Inflammatory macrophage treated with lipopolysaccharide for 4 hours (primary cell): ENCODE measurements around the gene TBCK.
A peak's percentile ranks its signal among the peaks of the same experiment; 100 is the strongest.
"Not testable (repeated sequence)": the region's sequence is repeated elsewhere in the genome, so short reads cannot be mapped to it uniquely, and the experiment has no call there.

Source experiments
- DNase-seq: peaks from one replicate; pipeline ENCODE4 v3.0.0-alpha.2; 2020

The TBCK gene

DNA sequence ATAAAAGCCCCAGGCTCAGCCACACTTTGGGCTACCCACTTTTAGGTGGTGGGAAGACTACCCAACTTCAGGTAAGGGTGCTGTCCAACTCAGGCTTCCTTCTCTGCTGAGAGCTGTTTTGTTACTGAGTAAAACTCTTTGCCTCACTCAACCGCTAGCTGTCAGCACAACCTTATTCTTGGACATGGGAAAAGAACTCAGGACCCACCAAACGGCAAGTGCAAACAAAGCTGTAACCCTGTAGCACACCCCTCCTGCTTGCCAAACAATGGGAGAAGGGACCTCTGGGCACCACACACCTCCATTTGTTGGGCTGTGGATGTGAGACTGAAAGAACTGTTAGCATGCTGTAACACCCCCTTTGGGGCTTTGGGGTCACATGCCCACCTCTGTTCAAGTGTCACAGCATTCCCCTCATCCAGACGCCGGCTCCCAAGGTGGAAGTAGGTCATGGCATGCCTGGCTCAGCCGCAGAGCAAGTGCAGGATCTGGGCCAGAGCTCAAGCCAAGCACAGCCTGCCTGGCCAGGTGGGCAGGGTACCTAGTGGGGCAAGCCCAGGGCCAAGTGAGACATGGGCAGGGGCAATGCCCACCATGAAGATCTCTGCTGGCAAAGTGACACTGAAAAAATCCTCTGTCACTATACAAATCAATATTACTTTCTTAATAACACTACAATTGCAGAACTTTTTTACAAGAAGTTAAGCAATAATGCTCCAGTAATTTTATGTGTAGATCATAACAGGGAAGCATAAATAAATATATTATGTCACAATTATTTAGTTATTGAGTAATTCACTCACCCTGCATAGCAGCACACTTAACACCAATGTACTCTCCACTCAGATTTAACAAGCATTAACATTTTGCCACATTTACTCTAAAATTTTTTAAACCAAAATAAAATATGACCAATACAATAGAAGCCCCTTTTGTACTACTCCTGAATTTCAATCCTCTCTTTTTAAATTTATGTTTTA lies 107.2 kb downstream of the TBCK start:
- peak; percentile 0 for DNase-seq

DNA sequence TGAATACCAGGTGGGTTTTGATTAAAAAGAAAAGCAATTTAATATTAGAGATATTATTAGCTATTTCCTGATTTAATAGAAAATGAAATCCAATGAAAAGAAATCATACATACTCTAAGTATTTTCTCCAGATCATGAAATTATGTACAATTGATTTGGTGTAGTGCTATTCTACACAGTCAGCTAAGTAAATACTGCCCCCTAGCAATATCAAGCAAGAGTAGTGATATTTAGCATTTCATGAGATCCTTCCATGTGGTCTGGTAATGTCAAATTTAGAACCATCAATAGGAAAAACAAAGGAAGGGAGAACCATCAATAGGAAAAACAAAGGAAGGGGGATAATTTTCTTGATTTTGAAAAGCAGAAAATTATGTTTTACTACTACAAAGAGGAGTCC lies 114.6 kb downstream of the TBCK start:
- peak; percentile 2 for DNase-seq

DNA sequence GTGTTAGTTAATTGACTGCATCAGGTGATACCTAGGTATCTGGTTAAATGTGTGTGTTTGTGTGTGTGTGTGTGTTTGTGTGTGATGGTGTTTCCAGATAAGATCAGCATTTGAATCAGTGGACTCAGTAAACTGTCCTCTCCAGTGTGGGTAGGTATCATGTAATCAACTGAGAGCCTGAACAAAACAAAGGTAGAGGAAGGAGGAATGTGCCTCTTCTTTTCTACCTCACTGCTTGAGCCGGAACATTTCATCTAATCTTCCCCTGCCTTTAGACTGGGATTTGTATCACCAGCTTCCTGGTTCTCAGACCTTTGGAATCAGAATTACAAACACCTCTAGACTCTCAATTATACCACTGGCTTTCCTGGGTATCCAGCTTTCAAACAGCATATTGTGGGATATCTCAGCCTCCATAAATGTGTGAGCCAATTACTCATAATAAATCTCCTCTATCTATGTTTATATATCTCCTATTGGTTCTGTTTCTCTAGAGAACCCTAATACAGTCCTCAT lies 120.5 kb downstream of the TBCK start:
- DNase-seq, result no peak

DNA sequence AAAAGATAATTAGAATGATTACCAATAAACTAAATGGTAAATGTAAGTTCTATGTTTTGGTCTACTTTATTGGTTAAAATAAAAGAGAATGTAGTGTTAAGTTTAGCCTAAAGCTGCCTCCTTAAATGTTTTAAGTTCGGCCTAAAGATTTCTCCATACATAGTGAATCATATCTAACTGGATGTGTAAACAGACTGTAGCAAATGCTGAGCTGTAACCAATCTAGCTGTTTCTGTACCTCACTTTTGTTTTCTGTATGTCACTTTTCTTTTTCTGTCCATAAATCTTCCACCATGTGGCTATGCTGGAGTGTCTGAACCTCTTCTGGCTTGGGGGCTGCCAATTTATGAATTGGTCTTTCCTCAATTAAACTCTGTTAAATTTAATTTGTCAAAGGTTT lies 121.2 kb downstream of the TBCK start:
- DNase-seq, result no peak

DNA sequence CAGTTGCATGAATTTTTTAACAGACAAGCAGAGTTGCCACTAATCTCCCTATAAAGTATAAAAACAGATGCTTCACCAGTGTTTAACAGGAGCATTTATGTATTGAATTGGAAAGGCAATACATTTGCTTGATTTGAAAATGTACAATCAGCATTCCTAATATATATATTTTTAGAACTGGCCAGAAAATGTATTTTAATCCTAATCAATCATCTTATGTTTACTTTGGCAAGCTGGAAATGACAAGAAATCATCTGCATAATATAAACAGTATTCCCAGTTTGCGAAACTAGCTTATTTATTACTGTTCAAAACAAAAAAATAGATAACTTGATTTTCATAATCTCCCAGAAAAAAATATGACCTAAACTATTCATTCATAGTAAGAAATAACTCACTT lies 123.9 kb downstream of the TBCK start:
- DNase-seq, result no peak

DNA sequence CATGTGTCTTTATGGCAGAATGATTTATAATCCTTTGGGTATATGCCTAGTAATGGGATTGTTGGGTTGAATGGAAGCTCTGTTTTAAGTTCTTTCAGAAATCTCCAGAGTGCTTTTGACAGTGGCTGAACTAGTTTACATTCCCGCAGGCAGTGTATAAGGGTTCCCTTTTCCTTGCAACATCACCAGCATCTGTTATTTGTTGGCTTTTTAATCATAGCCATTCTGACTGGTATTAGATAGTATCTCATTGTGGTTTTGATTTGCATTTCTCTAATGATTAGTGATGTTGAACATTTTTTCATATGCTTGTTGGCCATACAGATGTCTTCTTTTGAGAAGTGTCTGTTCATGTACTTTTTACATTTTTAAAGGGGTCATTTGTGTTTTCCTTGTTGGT lies 129.8 kb downstream of the TBCK start:
- no peak for DNase-seq

DNA sequence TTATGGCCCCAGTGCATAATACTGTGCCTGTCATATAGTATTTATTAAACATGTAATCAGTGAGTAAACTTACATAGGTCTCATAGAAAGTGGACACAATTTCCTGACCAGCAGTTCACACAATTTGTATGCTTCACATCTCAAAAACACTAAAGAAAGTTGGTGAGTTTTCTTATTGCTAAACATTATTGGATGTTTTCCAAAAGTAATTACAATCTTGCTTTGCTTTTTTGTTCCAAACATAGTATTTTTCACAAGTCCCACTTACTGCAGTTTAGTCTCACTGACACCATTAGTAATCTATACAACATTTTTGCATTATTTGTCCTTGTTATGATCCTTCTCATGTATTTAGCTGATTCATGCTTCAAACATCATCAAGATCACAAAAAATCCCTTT lies 132.5 kb downstream of the TBCK start:
- DNase-seq, result no peak

DNA sequence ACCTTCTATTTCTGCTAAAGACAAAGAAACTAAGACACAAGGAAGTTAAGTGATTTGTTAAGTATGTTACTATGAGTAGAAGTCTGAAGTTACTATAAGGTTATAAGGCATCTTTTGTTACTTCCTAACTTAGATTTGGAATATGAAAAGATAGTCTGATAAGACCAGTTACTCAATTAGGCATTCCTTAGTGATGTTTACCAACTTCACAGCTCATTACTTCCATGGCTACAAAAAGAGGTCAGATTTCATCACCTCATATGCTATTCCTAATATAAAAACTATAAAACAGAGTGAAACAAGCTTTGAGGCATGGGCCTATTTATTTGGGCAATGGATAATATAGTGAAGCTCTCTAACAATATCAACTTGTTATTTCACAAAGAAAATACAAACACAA lies 143.1 kb downstream of the TBCK start:
- DNase-seq, result no peak

DNA sequence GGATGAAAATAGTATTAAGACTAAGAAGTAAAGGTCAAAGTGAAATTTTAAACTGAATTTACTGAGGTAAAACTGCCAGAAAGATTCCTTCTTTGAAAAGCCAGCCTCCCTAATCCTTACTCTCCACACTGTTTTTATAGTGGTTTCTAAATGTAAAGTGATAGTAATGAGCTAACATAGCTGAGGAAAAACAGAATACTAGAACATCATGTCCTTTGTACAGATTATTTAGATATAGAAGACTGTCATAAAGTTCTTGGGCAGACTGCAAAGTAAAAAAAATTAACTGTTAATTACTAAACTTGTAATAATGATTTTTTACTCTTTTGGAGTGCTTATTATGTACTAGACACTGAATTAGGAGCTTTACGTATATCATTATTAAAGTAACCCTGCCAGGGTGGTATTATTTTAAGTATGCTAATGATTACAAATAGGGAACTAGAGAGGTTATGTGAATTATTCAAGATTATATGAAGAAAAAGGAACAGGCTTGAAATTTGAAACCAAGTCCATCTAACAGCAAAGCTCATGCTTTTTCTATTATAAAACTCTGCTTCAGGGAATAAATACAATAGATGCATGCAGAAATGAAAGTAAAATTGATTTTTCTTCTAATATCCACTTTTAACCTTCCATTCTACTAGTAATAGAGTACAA lies 150.5 kb downstream of the TBCK start:
- no peak for DNase-seq

DNA sequence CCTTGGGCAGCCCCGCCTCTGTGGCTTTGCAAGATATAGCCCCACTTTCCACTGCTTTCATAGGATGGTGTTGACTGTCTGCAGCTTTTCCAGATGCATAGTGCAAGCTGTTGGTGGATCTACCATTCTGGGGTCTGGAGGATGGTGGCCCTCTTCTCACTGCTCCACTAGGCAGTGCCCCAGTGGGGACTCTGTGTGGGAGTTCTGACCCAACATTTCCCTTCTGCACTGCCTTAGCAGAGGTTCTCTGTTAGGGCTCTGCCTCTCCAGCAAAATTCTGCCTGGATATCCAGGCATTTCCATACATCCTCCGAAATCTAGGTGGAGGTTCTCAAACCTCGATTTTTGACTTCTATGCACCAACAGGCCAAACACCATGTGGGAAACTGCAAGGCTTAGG lies 153.7 kb downstream of the TBCK start:
- no peak for DNase-seq

DNA sequence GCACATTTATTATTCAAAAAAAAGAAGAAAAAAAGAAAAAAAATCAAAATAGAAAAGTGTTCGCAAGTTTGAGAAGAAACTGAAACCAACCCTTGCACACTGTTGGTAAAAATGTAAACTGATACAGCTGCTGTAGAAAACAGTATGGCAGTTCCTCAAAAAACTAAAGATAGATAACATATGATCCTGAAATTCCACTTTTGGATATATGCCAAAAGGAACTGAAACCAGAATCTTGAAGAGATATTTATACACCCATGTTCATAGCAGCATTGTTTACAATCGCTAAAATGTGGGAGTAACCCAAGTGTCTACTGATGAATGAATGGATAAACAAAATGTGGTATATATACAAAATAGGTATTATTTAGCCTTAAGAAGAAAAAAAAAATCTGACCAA lies 155.4 kb downstream of the TBCK start:
- peak; percentile 70 for DNase-seq

DNA sequence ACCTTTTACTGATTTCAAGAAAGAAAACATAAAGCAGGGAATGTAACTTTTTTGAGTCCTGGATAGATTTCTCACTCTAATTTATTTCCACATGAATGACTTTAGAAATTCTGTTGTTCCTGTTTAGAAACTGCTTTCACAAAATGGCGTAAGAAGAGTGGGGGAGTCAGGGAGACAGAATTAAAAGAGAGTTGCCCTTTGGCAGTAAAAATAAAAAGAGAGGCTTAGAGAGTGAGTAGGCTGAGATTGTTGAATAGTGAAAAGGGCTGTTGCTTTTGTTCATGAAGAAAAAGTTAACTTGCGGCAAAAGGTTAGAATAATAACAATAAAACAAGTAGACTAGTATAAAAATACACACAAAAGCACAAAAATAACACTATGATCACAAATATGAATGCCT lies 166.1 kb downstream of the TBCK start:
- no peak for DNase-seq

DNA sequence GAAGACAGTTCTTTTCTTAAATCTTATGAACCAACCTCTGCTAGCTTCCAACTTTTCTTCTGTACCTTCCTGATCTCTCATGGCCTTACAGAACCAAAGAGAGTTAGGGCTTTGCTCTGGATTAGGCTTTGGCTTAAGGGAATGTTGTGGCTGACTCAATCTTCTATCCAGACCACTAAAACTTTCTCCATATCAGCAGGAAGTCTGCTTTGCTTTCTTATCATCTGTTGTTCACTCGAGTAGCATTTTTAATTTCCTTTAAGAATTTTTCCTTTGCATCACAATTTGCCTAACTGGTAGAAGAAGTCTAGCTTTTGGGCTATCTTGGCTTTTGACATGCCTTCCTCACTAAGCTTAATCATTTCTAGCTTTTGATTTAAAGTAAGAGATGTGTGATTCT lies 167.0 kb downstream of the TBCK start:
- DNase-seq, result no peak

DNA sequence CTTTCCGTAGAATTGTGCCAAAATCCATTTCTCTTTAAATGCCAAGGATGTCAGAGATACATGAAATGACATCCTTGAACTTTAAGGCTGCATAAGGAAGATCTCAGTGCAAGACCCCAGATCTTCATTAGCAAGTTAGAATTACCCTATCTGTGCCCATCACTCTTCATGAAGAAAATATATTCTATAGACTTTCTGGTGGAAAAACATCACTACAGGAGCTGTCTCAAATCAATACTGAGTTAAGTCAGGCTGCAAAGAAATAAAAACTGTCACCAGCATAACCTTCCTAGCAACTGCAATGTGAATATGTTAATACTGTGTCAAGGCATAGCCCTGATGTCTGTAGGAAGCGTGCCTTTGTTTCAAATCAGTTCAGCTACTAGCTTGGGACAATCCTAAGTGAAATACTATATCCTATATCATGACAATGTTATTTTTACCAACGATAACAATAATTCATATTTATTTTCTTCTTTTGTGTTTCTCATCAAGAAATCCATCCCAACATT lies 173.3 kb downstream of the TBCK start:
- DNase-seq, result no peak

DNA sequence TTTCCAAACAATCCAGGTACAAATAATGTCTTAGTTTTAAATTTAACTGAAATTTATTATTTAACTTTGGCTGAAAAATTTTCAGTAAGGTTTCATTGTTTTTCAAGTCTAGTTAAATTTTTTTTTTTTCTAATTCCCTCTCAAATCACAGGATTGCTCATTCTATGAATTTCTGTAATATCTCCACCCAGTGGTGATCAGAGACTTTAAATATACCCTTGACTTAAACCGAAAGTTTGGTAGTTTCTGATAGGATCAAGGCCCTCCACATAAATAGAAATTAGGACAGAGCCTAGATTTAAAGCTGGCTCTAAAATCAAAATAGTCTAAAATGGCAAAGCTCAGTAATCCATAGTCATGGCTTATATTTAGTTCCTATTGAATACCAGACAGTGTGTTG lies 175.4 kb downstream of the TBCK start:
- no peak for DNase-seq

DNA sequence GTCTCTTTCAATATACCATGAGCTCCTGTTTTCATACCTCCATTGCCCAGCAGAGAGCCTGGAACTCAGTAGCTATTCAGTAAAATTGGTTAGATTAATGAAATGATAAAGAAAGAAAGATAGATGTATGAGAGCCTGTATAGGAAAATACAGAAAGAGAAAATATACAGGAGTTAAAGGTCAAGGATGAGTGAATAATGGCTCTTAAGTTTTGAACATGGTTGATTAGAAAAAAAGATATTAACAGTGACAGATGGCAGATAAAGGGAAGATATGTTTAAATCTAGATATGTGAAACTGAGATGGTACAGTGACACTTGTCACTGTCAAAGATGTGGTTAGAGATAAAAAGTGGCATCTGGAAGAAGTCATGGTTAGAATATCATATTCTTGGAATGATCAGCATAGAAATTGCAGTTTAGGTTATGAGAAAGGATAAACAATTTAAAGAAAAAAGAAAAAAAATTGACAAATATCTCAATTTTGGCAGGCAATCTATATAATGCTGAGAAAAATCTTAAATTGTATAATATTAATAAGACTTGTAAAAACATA lies 179.2 kb downstream of the TBCK start:
- no peak for DNase-seq

DNA sequence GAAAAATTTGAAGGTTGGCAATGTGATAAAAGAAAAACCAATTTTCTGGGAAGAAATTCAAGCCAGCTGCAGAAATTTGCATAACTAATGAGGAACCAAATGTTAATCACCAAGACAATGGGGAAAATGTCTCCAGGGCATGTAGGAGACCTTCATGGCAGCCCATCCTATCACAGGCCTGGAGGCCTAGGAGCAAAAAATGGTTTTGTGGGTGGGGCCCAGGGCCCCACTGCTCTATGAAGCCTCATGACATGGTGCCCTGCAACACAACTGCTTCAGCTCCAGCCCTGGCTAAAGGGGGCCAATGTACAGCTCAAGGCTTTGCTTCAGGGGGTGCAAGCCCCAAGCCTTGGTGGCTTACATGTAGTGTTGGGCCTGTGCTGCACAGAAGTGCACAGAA lies 184.0 kb downstream of the TBCK start:
- DNase-seq, result no peak

DNA sequence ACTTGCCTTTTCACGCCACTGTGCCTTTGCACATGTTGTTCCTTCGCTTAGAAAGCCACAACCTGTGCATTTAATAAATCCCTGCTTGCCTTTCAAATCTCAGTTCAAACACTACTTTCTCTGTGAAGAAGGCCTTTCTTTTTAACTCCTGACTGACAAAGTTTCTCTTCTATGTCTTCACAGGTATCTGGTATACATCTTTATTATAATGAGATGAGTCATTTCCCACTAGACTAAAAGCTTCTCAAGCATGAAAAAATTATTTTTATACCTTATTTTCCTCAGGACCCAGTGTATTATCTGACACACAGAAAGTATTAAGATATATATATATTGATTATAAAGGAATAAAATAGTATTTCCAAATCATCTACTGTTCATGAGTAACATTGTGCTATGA lies 189.9 kb downstream of the TBCK start:
- no peak for DNase-seq

DNA sequence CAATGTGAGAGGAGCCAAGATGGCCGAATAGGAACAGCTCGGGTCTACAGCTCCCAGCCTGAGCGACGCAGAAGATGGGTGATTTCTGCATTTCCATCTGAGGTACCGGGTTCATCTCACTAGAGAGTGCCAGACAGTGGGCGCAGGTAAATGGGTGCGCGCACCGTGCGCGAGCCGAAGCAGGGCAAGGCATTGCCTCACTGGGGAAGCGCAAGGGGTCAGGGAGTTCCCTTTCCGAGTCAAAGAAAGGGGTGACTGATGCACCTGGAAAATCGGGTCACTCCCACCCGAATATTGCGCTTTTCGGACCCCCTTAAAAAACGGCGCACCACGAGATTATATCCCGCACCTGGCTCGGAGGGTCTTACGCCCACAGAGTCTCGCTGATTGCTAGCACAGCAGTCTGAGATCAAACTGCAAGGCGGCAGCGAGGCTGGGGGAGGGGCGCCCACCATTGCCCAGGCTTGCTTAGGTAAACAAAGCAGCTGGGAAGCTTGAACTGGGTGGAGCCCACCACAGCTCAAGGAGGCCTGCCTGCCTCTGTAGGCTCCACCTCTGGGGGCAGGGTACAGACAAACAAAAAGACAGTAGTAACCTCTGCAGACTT lies 196.0 kb downstream of the TBCK start:
- not testable (repeated sequence) for DNase-seq

DNA sequence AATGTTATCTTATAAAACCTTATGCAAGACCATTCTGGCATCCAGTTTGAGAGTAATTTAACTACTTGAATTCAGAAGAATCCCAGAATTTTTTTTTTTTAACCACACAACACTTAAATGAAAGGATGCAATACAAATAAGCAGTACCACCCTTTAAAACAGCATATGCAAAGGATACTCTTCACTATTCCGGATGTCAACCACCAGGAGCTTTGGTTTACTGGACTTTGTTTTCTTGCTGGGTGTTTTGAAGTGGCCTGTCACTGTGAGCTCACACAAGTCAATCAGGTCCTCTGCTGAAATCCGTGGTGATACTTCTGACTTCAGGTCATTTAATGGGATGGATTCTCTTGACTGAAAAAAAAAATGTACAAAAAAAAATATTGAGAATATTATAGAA lies 200.0 kb downstream of the TBCK start:
- DNase-seq, result no peak

DNA sequence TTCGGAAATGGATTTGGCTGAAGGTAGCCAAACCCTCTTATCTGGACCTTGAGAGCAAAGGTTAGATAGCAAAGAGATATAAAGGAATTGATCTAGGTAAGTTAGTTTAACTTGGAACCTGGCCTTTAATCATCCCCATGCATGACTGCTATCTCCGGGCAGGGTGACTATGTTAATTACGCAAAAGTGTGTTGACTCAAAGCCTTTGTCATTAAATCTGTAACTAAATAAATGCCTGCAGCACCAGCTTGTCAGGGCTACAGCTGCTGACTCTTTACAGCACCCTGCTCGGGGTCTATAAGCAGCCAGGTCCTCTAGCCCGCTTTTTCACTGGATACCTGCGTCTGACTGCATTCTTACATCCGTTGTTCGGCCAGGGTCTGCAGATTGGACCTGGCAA lies 201.7 kb downstream of the TBCK start:
- no peak for DNase-seq

DNA sequence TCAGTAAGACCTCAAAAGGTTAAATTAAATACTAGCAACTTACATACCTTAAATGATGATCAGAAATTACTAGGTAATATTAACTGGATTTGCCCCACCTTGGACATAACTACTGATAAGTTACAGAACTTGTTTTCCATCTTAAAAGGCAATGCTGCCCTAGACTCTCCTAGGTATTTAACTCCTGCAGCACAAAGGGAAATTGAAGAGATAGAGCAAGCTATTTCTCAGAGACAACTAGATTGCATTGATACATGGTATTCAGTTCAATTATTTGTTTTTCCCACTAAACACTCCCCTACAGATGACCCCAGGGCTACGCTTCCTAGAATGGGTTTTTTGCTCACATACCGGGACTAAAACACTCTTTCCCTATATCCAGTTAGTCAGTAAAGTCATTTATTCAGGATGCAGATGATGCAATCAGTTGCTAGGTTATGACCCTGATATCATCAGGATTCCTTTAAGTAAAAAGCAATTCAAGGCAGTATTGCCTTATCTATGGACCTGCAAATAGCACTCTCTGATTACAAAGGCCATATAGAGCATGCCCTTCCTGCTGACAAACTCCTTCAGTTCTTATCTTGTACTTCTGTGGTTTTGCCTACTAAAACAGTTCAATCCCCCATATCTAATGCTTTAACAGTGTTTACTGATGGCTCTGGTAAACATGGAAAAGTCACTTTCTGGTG lies 204.1 kb downstream of the TBCK start:
- DNase-seq, result not testable (repeated sequence)

DNA sequence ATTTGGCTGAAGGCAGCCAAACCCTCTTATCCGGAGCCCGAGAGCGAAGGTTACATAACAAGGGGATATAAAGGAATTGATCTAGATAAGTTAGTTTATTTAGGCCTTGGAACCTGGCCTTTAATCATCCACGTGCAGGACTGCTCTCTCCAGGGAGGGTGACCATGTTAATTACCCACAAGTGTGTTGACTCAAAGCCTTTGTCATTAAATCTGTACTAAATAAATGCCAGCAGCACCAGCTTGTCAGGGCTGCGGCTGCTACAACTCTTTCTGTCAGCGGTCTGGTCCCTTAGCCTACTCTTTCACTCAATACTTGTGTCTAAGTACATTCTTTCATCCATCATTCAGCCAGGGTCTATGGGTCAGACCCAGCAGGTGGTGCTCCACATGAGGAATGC lies 206.1 kb downstream of the TBCK start:
- DNase-seq, result no peak
